Globus pallidus (tissue), 1 donor: ENCODE data around the gene RB1.
"Not testable (repeated sequence)": the region's sequence is repeated elsewhere in the genome, so short reads cannot be mapped to it uniquely, and the experiment has no call there.

Source experiments
- DNase-seq: peaks from one replicate; pipeline ENCODE4 v3.0.0-alpha.2; 2015; ENCODE audit warnings: low spot score

Gene RB1

DNA sequence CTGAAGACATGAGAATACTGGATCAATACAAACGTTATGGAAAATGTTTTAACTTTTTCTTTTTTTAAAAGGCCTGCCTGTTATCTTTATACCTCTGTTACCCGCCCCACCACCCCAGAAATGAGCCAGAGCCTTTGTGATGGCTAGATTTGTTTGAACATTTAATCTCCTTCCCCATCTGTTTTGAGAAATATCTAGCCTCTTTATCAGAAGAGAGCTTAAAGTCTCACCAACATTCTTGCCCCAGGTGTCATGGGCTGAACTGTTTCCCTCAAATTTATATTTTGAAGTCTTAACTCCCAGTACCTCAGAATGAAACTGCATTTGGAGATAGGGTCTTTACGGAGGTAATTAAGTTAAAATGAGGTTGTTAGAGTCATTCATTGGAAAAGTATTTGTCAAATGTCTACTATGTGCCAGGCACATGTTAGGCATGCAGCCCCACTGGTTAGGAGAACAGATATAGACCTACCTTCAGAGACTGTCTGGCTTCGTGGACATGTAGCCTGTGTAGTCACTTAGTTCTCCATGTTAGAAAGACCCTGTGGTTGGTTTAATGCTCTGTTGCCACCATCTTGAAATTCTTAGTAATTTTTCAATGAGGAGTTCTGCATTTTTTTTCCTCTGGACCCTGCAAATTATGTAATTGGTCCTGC is 6.3 kb upstream of the RB1 start:
- no peak for DNase-seq

DNA sequence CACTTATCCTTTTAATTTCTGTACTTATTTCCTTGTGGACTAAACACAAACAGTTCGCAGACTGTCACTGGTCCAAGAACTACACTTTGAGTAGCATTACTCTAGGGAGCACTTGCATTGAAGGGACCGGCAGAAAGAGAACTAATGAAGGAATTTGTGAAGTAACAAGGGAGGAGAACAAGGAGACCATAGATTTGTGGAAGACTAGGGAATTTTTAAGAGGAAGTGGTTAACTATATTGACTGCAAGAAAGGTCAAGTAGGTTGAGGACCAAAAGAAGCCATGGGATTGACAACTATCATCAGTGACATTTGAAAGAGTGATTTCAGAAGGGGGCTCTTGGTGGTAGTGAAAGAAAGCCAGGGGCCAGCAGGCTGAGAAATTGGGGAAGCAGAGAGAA is 4.0 kb upstream of the RB1 start:
- DNase-seq: no peak

DNA sequence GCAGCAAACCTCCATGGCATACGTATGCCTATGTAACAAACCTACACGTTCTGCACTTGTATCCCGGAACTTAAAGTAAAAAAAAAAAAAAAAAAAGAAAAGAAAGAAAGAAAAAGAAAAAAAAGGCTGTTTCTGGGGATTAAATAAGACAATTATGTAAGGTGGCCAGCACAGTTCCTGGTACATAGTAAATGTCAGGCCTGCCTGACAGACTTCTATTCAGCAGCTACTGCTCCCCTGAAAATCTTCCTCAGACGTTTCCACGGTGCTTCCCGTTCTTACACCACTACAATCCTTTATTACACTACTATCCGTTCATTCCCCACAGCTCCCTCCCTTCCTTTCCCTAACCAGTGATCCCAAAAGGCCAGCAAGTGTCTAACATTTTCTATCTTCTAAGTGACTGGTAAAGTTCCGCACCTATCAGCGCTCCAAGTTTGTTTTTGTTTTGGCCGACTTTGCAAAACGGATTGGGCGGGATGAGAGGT is 636 bp upstream of the RB1 start:
- no peak for DNase-seq

DNA sequence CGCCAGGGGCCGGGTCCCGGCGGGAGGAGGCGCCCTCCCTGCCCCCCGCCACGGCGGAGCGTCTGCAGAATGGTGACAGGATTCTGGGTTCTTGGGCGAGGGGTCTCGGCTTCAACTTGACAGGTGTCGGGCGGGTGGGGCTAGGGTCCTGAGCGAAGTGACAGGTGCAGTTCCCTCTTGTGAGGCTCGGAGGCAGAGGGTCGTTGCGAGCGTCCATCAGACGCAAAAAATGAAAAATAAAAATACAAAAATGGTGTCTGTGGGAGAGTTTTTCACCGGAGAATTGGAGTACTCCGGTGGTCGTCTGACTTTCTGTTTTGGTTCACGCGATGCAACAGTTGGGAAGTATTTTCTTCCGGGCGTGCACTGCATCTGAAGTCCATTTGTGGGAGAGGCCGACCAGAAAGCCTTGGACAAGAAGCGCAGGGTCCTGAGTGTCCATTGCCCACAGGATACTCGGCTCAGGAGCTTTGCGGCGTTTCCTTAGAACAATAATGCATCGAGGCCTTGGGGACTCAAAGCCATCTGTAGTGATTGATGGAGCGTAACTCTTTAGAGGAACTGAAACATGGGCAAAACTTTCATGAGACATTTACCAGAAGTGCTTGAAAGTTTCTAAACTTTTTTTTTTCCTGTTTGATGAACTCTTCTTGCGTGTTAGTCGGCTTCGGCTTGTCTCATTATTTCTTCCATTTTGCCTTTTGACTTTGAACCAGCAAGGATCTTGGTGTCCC is 759 bp downstream of the RB1 start:
- DNase-seq: peak; percentile 45

DNA sequence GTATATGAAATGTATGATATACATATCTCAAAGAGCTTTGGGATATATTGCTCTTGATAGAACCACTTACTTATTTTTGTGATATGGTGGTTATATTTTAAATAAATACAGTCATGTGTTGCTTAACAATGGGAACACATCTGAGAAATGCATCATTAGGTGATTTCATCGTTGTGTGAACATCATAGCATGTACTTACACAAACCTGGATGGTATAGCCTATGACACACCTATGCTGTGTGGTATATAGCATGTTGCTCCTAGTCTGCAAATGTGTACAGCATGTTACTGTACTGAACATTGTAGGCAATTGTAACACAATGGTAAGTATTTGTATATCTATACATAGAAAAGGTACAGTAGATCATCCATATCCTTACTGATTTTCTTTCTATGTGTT is 7.7 kb downstream of the RB1 start:
- DNase-seq: no peak

DNA sequence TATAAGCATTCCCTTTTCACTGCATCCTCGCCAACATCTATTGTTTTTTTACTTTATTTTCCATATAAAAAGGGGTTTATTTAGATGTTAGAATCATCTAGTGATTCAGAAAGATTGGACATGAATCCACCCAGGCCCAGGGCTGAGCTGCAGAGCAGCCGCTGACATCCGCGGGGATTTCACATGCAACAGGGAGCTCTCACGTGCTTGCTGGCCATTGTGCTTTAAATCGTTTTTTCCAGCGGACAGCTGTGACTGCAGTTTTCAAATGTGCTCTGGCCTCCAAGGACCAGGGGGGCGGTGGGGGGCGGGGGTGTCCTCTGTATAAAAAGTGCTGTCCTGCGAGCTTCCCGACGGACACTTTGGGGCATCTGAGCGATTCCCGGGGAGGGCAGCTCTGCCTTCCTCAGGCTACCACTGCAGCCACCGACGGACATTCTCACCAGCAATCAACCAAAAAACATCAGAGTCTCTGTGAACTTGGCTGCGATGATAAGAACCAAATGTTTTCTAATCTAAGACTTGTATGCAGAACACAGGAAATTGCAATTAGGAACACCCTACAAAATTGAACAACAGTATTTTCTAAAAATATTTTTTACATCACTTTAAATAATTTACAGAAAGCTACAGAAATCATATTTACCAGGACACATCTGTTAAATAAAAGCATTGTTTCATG is 12.6 kb downstream of the RB1 start:
- DNase-seq: no peak

DNA sequence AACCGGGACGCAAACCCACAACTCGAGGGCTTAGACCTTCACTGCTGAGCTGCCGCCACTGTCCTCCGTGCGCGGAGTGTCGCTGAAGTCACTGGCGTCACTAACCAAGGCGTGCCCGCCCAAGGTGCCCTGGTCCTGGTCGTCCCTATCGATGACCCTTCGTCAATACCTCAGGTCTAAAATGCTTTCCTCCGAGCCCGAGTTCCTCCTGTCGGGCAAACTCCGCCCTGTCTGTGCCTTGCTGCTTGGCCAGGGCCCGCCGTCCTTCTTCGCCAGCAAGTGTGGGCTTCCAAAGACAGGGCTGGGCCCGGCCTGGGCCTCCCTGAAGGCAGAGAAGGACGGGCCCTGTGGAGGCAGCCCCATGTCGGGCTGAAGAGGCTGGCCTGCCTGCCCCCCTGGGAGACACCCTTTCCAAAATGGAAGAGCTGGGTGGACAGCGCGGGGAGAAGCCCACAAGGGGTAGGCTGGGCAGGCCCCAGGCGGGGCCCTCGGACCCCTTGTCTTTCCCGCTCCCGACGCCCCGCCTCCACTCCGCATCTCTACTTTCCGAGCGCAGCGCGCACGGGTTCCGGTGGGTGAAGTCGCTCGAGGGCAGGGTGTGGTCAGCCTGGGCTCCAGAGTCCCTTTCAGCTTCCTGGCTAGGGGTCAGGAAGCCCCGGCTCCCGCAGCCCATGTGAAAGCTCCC is 13.4 kb downstream of the RB1 start:
- DNase-seq: no peak

DNA sequence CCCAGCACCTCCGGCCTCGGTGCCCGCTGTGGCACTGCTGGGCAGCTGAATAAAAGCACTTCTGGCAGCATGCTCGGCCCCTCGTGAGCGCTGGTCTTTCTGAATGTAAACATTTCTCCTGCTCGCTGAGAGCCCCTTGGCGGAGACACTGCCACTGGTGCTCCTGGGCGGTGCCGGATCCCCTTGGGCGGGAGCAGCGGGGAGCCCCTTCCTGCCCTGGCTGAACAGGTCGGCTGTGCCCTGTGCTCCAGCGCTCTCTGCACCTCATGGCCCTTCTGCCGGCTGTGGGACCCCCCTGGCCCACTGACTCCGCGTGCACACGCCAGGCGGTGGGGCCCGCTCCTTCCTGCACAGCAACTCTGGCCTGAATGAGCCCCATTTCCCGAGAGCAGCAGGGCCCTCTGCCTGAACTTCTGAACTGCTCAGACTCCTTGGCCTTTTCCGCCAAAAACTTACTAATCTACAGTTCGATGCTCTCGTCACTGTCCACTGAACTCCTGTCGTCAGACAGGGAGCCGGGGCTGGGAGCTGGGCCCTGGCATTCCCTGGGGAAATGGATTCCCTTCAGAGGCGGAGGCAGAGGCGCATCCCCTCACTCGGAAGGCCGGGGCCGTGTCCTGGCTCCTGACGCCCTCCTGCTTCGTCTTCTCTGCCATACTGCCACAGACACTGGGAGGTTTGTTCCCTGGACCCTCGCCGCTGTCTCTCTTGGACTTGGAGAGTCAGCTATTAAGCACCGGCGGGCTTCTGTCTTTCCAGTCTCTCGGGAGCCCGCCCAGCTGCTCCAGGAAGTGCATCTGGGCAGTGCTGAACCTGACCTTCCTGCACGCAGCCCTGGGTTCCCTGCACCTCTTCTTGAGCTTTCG is 14.2 kb downstream of the RB1 start:
- DNase-seq: no peak

DNA sequence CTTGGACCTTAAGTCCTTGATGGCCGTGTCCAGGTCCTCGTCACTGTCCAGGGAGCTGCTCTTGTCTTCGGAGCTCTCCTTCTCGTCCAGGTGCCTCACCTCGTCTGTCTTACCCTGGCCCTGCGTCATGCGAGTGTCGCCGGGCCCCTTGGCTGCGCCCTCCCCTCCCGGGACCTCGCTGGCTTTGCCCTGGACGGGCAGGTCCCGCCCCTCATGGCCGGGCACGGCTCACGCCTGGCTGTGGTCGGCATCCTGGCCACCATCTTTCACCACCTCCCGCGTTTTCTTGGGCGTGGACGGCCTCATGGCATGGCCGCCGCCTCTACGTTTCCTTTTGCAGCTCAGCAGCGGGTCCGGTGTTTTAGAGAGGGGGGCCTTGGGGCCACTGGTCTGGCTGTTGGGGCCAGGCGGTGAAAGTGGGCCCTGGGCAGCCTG is 14.8 kb downstream of the RB1 start:
- no peak for DNase-seq

DNA sequence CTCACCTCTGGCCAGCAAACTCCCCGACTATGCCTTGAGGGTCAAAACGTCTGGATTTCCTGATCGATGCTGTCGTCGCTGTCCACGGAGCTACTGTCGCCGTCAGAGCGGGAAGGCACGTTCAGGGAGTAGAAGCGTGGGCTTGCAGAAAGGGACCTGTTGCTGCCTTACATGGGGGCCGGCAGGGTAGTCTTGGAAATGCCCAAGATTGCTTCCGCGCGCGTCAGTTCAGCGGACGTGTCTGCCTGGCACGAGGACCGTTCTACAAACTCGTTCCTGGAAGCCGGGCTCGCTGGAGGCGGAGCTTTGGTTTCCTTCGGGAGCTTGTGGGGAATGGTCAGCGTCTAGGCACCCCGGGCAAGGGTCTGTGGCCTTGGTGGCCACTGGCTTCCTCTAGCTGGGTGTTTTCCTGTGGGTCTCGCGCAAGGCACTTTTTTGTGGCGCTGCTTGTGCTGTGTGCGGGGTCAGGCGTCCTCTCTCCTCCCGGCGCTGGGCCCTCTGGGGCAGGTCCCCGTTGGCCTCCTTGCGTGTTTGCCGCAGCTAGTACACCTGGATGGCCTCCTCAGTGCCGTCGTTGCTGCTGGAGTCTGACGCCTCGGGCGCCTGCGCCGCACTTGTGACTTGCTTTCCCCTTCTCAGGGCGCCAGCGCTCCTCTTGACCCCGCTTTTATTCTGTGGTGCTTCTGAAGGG is 15.4 kb downstream of the RB1 start:
- DNase-seq: no peak

DNA sequence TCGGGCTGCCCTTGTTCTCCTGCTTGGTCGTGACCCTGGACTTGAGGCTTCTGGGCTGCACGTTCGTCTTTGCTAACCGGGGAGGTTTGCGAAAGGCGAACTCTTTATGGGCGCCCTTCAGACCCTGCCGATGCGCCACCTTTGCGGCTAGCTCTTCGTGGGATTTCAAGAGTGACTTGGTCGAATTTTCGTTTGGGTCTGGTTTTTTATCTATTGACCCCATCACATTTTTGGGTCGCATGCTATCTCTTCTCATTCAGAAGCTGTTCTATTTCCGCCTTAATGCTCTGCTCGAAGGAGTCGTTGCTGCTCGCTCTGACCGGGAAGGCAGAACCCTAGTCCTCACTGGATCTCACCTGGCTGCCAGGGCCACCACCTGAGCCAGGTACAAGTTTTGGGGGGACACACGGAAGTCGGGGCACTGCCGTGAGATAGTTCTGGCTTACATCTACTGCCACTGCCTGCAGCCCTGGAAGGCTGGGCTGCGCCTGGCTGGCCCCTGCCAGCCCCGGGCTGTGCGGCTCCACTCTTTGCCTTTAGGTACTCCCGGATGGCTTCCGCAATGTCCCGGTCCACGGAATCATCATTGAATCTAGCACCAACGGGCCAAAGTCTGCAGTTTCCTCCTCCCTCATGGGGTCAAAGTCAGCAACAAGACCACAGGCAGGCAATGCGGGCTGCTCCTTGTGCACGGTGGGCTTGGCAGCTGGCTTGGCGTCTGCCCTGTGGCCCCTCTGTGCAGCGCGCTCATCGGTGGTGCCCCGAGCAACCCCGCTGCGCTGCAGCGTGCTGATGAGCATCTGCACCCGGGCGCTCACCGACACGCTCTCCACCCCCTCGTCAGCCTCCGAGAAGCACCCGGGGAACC is 16.2 kb downstream of the RB1 start:
- no peak for DNase-seq

DNA sequence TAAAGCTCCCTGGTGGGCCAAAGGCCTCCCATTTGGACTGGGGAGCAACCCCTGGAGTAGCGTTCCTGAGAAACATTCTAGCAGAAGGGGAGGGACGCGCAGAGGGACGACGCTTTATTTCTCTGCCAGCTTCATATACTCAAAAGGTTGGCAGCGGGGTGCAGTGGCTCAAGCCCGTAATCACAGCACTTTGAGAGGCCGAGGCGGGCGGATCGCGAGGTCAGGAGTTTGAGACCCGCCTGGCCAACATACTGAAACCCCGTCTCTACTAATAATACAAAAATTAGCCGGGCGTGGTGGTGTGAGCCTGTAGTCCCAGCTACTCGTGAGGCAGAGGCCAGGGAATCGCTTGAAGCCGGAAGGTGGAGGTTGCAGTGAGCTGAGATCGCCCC is 16.8 kb downstream of the RB1 start:
- DNase-seq: no peak

DNA sequence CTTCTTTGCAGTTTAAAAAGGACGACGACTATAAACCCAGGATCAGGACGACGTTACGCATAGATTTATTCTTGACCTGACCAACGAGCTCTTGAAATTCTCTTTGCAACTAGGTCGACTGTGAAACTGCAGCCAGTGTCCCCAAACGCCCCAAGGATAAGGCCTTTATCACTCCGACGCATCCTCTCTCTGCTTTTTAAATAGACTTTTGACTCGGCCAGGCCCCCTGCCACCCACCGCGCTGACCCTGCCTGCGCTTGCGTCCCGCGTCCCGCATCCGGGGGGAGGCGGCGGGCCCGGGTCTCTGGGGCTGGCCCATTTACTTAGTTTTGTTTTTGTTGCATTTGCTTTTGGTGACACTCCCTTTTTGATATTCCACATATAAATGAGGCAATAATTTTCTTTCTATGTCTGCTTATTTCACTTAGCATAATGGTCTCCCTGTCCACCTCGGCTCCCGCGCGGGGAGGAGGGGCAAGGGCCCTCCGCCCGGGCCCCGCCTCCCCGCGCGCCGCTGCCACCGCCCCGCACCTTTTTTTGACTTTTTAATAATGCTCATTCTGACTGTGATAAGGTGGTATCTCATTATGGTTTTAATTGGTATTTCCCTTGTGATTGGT is 17.4 kb downstream of the RB1 start:
- DNase-seq: no peak

DNA sequence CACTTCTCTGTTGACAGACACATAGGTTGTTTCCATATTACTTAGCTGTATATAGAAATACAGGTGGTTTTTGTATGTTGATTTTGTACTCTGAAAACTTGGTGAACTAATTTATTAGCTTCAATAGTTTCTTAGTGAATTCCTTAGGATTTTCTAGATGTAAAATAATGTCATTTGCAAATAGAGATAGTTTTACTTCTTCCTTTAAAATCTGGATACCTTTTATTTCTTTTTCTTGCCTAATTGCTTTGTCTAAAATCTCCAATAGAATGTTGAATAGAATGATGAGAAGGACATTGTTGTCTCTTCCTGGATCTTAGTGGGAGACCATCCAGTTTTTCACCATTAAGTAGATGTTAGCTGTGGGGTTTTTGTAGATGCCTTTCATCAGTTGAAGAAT is 18.7 kb downstream of the RB1 start:
- DNase-seq: no peak

DNA sequence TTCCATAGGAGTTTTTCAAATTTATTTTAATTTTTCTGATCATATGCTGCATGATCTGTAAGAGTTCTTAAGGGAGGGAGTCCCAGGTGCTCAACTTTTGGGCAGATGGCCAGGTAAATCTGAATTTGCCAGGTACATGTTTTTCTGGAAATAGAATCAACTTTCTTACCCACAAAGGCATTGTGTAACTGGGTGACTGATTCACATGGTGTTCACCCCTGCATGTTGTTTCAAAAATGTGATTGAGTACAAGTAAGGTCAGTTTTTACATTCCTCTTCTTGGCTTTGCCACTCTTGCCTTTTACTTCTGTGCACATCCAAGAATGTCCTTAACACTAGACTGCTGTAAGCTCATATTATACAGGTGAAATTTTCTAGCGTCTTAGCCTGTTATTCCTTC is 30.4 kb downstream of the RB1 start:
- DNase-seq: no peak

DNA sequence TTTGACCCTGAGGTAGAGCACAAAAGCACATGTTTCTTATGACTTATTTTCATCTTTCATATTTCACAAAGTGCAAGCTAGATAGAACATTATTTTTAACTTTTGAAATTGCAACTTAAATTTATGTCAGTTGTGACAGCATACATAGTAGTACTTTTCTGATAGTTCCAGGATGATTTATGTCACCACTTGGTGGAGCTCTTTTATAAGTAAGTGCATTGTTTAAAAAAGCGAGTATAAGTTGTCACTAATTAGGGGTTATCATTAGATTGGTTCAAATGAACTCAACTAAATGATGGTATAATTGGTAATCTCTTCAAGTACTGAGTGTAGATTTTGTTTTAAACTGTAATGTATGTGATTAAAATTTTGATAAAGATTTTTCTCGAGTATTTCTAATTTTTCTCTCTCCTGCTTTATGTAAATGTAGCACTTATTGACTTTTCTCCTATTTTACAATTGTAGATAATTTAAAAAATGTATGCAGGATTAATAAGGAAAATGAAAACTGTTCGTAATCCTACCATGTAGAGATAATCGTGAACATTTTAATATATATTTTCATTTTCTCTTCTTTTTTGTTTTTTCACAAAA is 31.1 kb downstream of the RB1 start:
- peak; percentile 57 for DNase-seq

DNA sequence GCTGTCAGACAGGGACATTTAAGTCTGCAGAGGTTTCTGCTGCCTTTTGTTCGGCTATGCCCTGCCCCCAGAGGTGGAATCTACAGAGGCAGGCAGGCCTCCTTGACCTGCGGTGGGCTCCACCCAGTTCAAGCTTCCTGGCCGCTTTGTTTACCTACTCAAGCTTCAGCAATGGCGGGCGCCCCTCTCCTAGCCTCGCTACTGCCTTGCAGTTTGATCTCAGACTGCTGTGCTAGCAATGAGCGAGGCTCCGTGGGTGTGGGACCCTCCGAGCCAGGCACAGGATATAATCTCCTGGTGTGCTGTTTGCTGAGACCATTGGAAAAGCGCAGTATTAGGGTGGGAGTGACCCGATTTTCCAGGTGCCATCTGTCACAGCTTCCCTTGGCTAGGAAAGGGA is 35.6 kb downstream of the RB1 start:
- not testable (repeated sequence) for DNase-seq

DNA sequence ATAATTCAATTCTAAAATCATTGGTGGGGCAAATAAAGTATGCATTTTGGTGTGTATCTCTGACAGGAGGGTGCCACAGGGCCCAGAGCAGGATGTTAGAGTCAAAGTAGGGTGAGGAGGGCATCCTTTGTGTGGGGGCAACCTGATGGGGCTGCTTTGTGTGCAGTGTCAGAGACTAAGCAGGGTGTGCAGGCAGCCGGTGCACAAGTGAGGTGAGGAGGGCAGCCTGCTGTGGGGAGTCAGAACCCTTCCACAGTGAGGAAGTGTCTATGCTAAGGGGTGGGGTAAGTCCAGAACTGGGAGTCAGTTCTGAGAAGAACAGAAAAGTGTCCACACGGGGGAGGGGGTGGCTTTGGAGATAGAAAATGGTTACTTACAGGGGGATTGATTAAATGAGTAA is 40.7 kb downstream of the RB1 start:
- no peak for DNase-seq

DNA sequence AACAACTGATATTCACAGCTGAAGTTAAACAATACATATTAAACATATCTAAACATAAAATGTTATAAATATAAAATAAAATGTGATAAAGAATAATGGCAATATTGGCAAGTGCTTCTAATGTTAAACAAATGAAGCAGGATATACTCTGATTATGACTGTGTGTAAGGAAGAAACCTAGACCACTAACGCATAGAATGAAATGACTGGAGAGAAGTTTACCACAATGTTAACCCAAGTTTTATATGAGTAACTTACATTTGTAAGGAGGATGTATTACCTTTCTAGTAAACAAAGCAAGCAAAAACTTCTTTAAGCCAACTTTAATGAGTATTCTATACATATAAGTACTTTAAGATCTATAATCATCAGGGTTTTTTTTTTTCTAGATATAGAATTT is 43.0 kb downstream of the RB1 start:
- no peak for DNase-seq
